Brain microvascular endothelial cell (primary cell): ENCODE measurements around the gene UTP14C.
"Not testable (repeated sequence)": the region's sequence is repeated elsewhere in the genome, so short reads cannot be mapped to it uniquely, and the experiment has no call there.

ENCODE experiments used
- DNase-seq: peaks from one replicate; pipeline ENCODE4 v3.0.0-alpha.2; 2020
- H3K27ac ChIP-seq: fragments of 250-450 bp; sonication (Bioruptor Pico); 2 replicates; pipeline ENCODE4 v1.5.1; 2020; ENCODE audit warnings: mild to moderate bottlenecking, moderate library complexity
- H3K27me3 ChIP-seq: fragments of 250-450 bp; sonication (Bioruptor Pico); replicated peaks from 2 replicates; pipeline ENCODE4 v1.5.1; 2020; ENCODE audit warnings: mild to moderate bottlenecking
- H3K36me3 ChIP-seq: fragments of 250-450 bp; sonication (Bioruptor Pico); replicated peaks from 2 replicates; pipeline ENCODE4 v1.5.1; 2020; ENCODE audit warnings: mild to moderate bottlenecking
- H3K4me3 ChIP-seq: 2 replicates; pipeline ENCODE4 v1.5.1; 2011; ENCODE audit warnings: low read depth, mild to moderate bottlenecking, control low read depth, low read length, moderate library complexity
- CTCF ChIP-seq: IDR thresholded peaks from 2 replicates; pipeline ENCODE4 v1.5.1; 2011; ENCODE audit warnings: low read depth, mild to moderate bottlenecking, moderate library complexity, low read length, control low read depth, inconsistent platforms; ENCODE audit errors: missing control alignments
- in situ Hi-C: cut with HindIII; loops from 2 replicates; pipeline ENCODE4 v1.10.0; 2017; ENCODE audit warnings: low sequenced_read_pairs, low pct_ligation_motif_present

Gene UTP14C

GRCh38 chr13:52027832-52028231 is 3.3 kb downstream of the UTP14C start:
- no peak for TF ChIP-seq CTCF
- H3K27ac ChIP-seq: no peak overlapping the region
- no peak for DNase-seq
- H3K27me3 ChIP-seq: no peaks in the 10 kb centered on the region
- in situ Hi-C loops: no loop called here
- H3K4me3 ChIP-seq: no peak overlapping the region
- H3K36me3 ChIP-seq: peaks cover 26% of the 10 kb centered on the region

GRCh38 chr13:52029569-52029968 is 5.1 kb downstream of the UTP14C start:
- H3K27me3 ChIP-seq: no peaks in the 10 kb centered on the region
- TF ChIP-seq CTCF: no peak
- H3K4me3 ChIP-seq: no peak overlapping the region
- DNase-seq: no peak
- H3K36me3 ChIP-seq: peaks cover 16% of the 10 kb centered on the region
- in situ Hi-C loops: no loop called here
- H3K27ac ChIP-seq: no peak overlapping the region

- peaks cover 12% of the 10 kb centered on the region for H3K36me3 ChIP-seq
- DNase-seq, in situ Hi-C loops, H3K27ac ChIP-seq, H3K27me3 ChIP-seq, H3K4me3 ChIP-seq: not testable (repeated sequence)
These were observed 5.9 kb downstream of the UTP14C start for GRCh38 chr13:52030401-52030800.

- Histone ChIP-seq H3K27me3 (no peaks in the 10 kb centered on the region), H3K36me3 (peaks cover 3% of the 10 kb centered on the region), H3K4me3 (no peak overlapping the region), H3K27ac (no peak overlapping the region)
- in situ Hi-C loops: no loop called here
- DNase-seq: no peak
- TF ChIP-seq CTCF: no peak
These were observed 8.5 kb downstream of the UTP14C start for GRCh38 chr13:52033039-52033438.

GRCh38 chr13:52034616-52035226 is 10.2 kb downstream of the UTP14C start:
- TF ChIP-seq CTCF: no peak
- H3K27ac ChIP-seq: no peak overlapping the region
- H3K36me3 ChIP-seq: no peaks in the 10 kb centered on the region
- no peak for DNase-seq
- H3K4me3 ChIP-seq: no peak overlapping the region
- no peaks in the 10 kb centered on the region for H3K27me3 ChIP-seq
- in situ Hi-C loops: no loop called here

GRCh38 chr13:52036037-52036436 is 11.5 kb downstream of the UTP14C start:
- in situ Hi-C loops: no loop called here
- no peak for TF ChIP-seq CTCF

More at GRCh38 chr13:52036037-52036436, 11.5 kb downstream of the UTP14C start:
- no peak overlapping the region for H3K27ac ChIP-seq
- no peak for DNase-seq
- no peaks in the 10 kb centered on the region for H3K27me3 ChIP-seq
- H3K36me3 ChIP-seq: no peaks in the 10 kb centered on the region
- H3K4me3 ChIP-seq: no peak overlapping the region
